Liver (tissue), 9 donors: ENCODE measurements around the gene GRIN1. TPM values are rescaled to one million over a fixed set of nuclear protein-coding genes. Genes with fewer than 3 reads are reported as not detected.

Source experiments
- DNase-seq: peaks from one replicate; pipeline ENCODE4 v3.0.0-alpha.2; 2017; ENCODE audit warnings: low spot score
- H3K27ac ChIP-seq, 2 donors: one replicate each; pipeline ENCODE4 v1.7.0; 2013; ENCODE audit warnings: inconsistent platforms in 2 of 2, low read length in 2 of 2, control low read depth in 1 of 2, low read depth in 1 of 2, mild to moderate bottlenecking in 1 of 2
- H3K27me3 ChIP-seq, 4 donors: one replicate each; pipeline versions ENCODE4 v1.6.1 to v1.7.0; 2013; ENCODE audit warnings: low read length in 3 of 4, inconsistent platforms in 1 of 4, mild to moderate bottlenecking in 1 of 4, moderate library complexity in 1 of 4; ENCODE audit not compliant: control insufficient read depth in 4 of 4, insufficient read depth in 4 of 4
- H3K36me3 ChIP-seq, 4 donors: one replicate each; pipeline versions ENCODE4 v1.6.1 to v1.7.0; 2013; ENCODE audit warnings: low read length in 3 of 4, mild to moderate bottlenecking in 3 of 4, low read depth in 1 of 4, moderate library complexity in 1 of 4; ENCODE audit not compliant: control insufficient read depth in 4 of 4, insufficient read depth in 3 of 4
- H3K4me1 ChIP-seq, 4 donors: one replicate each; pipeline versions ENCODE4 v1.6.1 to v1.7.0; 2013; ENCODE audit warnings: low read length in 3 of 4, mild to moderate bottlenecking in 3 of 4, moderate library complexity in 1 of 4; ENCODE audit not compliant: control insufficient read depth in 4 of 4, insufficient read depth in 4 of 4
- H3K4me3 ChIP-seq, 3 donors: one replicate each; pipeline versions ENCODE4 v1.6.1 to v1.7.0; 2013; ENCODE audit warnings: low read length in 3 of 3, control low read depth in 1 of 3, low read depth in 1 of 3, mild to moderate bottlenecking in 1 of 3
- H3K9ac ChIP-seq, 2 donors: one replicate each; pipeline ENCODE4 v1.7.0; 2013; ENCODE audit warnings: low read length in 2 of 2, mild to moderate bottlenecking in 2 of 2, moderate library complexity in 2 of 2, control low read depth in 1 of 2, low read depth in 1 of 2
- H3K9me3 ChIP-seq, 4 donors: one replicate each; pipeline versions ENCODE4 v1.6.1 to v1.7.0; 2013; ENCODE audit warnings: low read length in 3 of 4; ENCODE audit not compliant: control insufficient read depth in 4 of 4
- FOXA2 ChIP-seq: IDR thresholded peaks from 2 replicates; pipeline ENCODE4 v1.6.1; 2016; ENCODE audit warnings: antibody characterized with exemption
- GABPA ChIP-seq, 2 donors: IDR thresholded peaks in 1 of 2; conservative IDR thresholded peaks in 1 of 2; 2 replicates each; pipeline ENCODE4 v1.6.1; 2016; ENCODE audit warnings: antibody characterized with exemption in 2 of 2, mild to moderate bottlenecking in 1 of 2, moderate library complexity in 1 of 2
- HNF4A ChIP-seq, 2 donors: conservative IDR thresholded peaks; 2 replicates each; pipeline ENCODE4 v1.6.1; 2016; ENCODE audit warnings: antibody characterized with exemption in 2 of 2, mild to moderate bottlenecking in 2 of 2
- HNF4G ChIP-seq: IDR thresholded peaks from 2 replicates; pipeline ENCODE4 v1.6.1; 2016; ENCODE audit warnings: antibody characterized with exemption
- JUND ChIP-seq, 2 donors: IDR thresholded peaks; 2 replicates each; pipeline ENCODE4 v1.6.1; 2016; ENCODE audit warnings: antibody characterized with exemption in 2 of 2
- RAD21 ChIP-seq, 2 donors: IDR thresholded peaks; 2 replicates each; pipeline ENCODE4 v1.6.1; 2016; ENCODE audit warnings: antibody characterized with exemption in 2 of 2, mild to moderate bottlenecking in 2 of 2
- RXRA ChIP-seq, 2 donors: IDR thresholded peaks; 2 replicates each; pipeline ENCODE4 v1.6.1; 2017 to 2018; ENCODE audit warnings: antibody characterized with exemption in 2 of 2, mild to moderate bottlenecking in 1 of 2
- TAF1 ChIP-seq: conservative IDR thresholded peaks from 2 replicates; pipeline ENCODE4 v1.6.1; 2016; ENCODE audit warnings: antibody characterized with exemption, mild to moderate bottlenecking
- YY1 ChIP-seq: IDR thresholded peaks from 2 replicates; pipeline ENCODE4 v1.6.1; 2016; ENCODE audit warnings: antibody characterized with exemption, mild to moderate bottlenecking
- WGBS: extraction: QIAGEN DNeasy Blood & Tissue Kit; methylation state at CpG from one replicate; pipeline ENCODE4 v1.1.7; 2013; 5-methylcytosine and 5-hydroxymethylcytosine counted together
- polyA plus RNA-seq, 2 donors: library from polyadenylated mRNA; stranded (reverse) in 1 of 2; unstranded in 1 of 2; fragments of 200-250 nt in 1 of 2; fragments of >200 nt in 1 of 2; fragmentation: Nextera tagmentation in 1 of 2; extraction: Ambion mirVana in 1 of 2; gene quantifications; one replicate each; pipeline versions ENCODE4 v1.2.1 to v1.2.3, GENCODE V29; 2013 to 2015
- total RNA-seq, 2 donors: library from RNA; depleted of rRNA; stranded (reverse); fragments of >200 nt; gene quantifications; one replicate each; pipeline ENCODE4 v1.2.3, GENCODE V29; 2014
- TF ChIP-seq, protein P1 (sequence below): IDR thresholded peaks from 2 replicates; pipeline ENCODE4 v1.6.1; 2016; ENCODE audit warnings: antibody characterized with exemption
- TF ChIP-seq, protein P2 (sequence below): fragments of 150-350 bp; IDR thresholded peaks from 2 replicates; pipeline ENCODE4 v1.5.1; 2017; ENCODE audit warnings: improper control_type of control experiment, low read depth, low read length; ENCODE audit not compliant: missing input control
- TF ChIP-seq, protein P3 (sequence below): IDR thresholded peaks from 2 replicates; pipeline ENCODE4 v1.6.1; 2016; ENCODE audit warnings: antibody characterized with exemption
- TF ChIP-seq, protein P4 (sequence below): IDR thresholded peaks from 2 replicates; pipeline ENCODE4 v1.6.1; 2016; ENCODE audit warnings: antibody characterized with exemption, mild to moderate bottlenecking
- donor health status: healthy.
- donor health status: healthy.
- donor health status: healthy.
- donor health status: healthy.
- donor health status: healthy.

The GRIN1 gene
- total and polyA plus RNA-seq, 4 donors: 0.05 TPM; not detected in 3

DNA sequence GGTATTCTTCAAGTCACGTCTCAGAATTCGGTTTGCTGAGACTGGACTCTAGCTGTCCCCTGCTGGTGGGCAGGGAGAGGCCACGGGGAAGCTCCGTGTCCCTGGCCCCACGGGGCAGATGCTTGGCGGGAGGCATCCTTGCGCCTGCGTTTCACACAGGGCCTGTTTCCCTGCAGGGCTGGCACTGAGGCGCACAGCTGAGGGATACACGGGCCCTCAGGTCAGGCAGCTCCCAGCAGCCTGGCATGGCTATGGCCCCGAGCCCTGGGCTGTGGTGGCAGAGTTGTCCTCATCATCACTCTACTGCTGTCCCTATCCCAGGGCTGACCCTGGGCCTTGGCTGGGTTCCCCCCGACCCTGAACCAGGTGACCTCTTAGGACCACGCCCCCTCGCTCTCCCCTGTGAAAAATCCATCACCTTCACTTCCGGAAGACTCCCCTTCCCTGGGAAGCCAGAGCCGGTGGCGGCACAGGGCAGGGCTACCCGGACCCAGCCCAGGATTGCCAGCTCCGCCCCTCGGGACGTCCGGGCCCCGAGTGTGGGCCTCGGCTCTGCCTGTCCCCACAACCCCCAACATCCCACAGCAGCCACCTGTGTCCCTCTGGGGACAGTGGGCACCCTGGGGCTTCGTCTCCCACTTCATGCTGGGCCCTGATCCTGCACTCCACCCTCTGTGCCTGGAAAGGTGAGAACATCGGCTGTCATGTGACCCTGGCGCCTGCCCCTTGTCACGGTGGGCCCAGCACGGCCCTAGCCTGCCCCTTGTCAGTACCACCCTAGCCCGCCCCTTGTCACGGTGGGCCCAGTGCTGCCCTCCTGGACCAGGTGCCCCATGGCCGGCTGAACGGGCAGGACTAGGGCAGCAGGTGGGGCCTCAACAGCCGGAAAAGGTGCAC is 29.5 kb upstream of the GRIN1 start:
- no peaks in the 10 kb centered on the region for H3K9me3 ChIP-seq
- no peak overlapping the region for H3K9ac ChIP-seq
- peaks cover 0 to under 1% (median 0%) of the 10 kb centered on the region in 4 donors for H3K4me1 ChIP-seq
- WGBS: 89% methylated on average over 34 of the region's 34 CpGs
- H3K27ac ChIP-seq: no peak overlapping the region
- TF ChIP-seq RAD21 (IDR thresholded peaks at IDR 0.05) (no peak), HNF4A (conservative IDR thresholded peaks at IDR 0.05) (no peak), HNF4G (no peak), FOXA2 (no peak), GABPA (IDR thresholded peaks at IDR 0.05 in 1 of 2, conservative IDR thresholded peaks at IDR 0.05 in 1 of 2) (no peak), YY1 (no peak), TAF1 (no peak), RXRA (IDR thresholded peaks at IDR 0.05) (no peak)
- TF ChIP-seq, protein P1, sequence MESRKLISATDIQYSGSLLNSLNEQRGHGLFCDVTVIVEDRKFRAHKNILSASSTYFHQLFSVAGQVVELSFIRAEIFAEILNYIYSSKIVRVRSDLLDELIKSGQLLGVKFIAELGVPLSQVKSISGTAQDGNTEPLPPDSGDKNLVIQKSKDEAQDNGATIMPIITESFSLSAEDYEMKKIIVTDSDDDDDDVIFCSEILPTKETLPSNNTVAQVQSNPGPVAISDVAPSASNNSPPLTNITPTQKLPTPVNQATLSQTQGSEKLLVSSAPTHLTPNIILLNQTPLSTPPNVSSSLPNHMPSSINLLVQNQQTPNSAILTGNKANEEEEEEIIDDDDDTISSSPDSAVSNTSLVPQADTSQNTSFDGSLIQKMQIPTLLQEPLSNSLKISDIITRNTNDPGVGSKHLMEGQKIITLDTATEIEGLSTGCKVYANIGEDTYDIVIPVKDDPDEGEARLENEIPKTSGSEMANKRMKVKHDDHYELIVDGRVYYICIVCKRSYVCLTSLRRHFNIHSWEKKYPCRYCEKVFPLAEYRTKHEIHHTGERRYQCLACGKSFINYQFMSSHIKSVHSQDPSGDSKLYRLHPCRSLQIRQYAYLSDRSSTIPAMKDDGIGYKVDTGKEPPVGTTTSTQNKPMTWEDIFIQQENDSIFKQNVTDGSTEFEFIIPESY: no peak
- TF ChIP-seq, protein P2, sequence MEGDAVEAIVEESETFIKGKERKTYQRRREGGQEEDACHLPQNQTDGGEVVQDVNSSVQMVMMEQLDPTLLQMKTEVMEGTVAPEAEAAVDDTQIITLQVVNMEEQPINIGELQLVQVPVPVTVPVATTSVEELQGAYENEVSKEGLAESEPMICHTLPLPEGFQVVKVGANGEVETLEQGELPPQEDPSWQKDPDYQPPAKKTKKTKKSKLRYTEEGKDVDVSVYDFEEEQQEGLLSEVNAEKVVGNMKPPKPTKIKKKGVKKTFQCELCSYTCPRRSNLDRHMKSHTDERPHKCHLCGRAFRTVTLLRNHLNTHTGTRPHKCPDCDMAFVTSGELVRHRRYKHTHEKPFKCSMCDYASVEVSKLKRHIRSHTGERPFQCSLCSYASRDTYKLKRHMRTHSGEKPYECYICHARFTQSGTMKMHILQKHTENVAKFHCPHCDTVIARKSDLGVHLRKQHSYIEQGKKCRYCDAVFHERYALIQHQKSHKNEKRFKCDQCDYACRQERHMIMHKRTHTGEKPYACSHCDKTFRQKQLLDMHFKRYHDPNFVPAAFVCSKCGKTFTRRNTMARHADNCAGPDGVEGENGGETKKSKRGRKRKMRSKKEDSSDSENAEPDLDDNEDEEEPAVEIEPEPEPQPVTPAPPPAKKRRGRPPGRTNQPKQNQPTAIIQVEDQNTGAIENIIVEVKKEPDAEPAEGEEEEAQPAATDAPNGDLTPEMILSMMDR: no peak
- TF ChIP-seq, protein P3, sequence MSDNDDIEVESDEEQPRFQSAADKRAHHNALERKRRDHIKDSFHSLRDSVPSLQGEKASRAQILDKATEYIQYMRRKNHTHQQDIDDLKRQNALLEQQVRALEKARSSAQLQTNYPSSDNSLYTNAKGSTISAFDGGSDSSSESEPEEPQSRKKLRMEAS: no peak
- no peaks in the 10 kb centered on the region for H3K27me3 ChIP-seq
- no peak overlapping the region for H3K4me3 ChIP-seq
- no peak for DNase-seq
- H3K36me3 ChIP-seq: peaks cover 8 to 31% (median 13%) of the 10 kb centered on the region in 4 donors

DNA sequence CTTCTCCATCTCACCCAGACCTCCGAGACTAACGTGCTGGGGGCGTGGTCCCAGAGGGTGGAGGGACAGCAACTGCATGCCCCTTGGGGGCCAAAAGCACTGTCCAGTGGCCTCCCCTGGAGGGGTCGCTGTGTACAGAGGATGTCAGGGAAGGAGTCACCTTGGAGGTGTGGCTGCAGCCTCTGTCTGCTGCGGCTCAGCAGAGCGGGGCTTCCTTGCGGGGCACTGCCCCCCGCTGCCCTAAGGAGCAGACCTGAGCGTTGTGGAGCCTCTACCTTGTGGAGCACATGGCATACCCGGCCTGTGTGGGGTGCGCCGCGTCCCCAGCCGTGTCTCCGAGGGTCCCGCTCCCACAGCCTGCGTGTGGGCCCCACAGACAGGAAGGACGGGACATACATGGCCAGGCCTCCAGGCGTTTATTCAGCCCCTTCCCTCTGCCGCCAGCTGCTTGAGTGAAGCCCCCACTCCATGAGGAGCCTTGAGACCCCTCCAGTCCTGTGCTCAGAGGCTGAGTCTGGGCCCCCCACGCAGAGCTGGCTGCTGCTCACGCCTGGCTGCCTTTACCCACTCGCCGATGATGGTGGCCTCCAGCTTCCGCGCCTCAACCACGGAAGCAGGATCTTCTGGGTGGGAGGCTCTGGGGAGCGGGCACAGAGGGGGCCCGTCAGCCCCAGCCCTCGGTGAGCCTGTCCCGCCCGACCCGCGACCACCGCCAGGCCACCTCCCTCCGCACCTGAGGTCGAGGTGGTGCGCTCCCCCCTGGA is 28.6 kb upstream of the GRIN1 start:
- H3K9me3 ChIP-seq: no peaks in the 10 kb centered on the region
- WGBS: 93% methylated on average over 38 of the region's 38 CpGs
- no peak for DNase-seq
- peaks cover 6 to 26% (median 12%) of the 10 kb centered on the region in 4 donors for H3K36me3 ChIP-seq
- H3K4me1 ChIP-seq: peaks cover 4 to 7% (median 5%) of the 10 kb centered on the region in 4 donors
- no peak overlapping the region for H3K4me3 ChIP-seq
- H3K27me3 ChIP-seq: no peaks in the 10 kb centered on the region
- H3K27ac ChIP-seq: no peak overlapping the region
- TF ChIP-seq YY1 (no peak), JUND (IDR thresholded peaks at IDR 0.05) (no peak), TAF1 (no peak), HNF4G (no peak)
- TF ChIP-seq, protein P4, sequence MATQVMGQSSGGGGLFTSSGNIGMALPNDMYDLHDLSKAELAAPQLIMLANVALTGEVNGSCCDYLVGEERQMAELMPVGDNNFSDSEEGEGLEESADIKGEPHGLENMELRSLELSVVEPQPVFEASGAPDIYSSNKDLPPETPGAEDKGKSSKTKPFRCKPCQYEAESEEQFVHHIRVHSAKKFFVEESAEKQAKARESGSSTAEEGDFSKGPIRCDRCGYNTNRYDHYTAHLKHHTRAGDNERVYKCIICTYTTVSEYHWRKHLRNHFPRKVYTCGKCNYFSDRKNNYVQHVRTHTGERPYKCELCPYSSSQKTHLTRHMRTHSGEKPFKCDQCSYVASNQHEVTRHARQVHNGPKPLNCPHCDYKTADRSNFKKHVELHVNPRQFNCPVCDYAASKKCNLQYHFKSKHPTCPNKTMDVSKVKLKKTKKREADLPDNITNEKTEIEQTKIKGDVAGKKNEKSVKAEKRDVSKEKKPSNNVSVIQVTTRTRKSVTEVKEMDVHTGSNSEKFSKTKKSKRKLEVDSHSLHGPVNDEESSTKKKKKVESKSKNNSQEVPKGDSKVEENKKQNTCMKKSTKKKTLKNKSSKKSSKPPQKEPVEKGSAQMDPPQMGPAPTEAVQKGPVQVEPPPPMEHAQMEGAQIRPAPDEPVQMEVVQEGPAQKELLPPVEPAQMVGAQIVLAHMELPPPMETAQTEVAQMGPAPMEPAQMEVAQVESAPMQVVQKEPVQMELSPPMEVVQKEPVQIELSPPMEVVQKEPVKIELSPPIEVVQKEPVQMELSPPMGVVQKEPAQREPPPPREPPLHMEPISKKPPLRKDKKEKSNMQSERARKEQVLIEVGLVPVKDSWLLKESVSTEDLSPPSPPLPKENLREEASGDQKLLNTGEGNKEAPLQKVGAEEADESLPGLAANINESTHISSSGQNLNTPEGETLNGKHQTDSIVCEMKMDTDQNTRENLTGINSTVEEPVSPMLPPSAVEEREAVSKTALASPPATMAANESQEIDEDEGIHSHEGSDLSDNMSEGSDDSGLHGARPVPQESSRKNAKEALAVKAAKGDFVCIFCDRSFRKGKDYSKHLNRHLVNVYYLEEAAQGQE: no peak
- TF ChIP-seq, protein P1: no peak
- H3K9ac ChIP-seq: no peak overlapping the region
